Caco-2 (cell line): ENCODE results near the gene MMP23B. TPM values are rescaled to one million over a fixed set of nuclear protein-coding genes. Genes with fewer than 3 reads are reported as not detected.

Experiments
- BruUV-seq: library from RNA; stranded (reverse); fragments of 400-500 nt; replicated peaks from 2 replicates; lab custom pipeline; 2021; lab: Mats Ljungman, UMichigan
- CTCF ChIA-PET: fragments of 300-600 bp; sonication (Branson Sonifier 250); formaldehyde crosslinking; loops from one replicate; lab custom pipeline; 2022; ENCODE audit warnings: antibody characterized with exemption; lab: Charles Lee
- POLR2A ChIA-PET: fragments of 300-600 bp; sonication (Branson Sonifier 250); formaldehyde crosslinking; loops from one replicate; lab custom pipeline; 2022; ENCODE audit warnings: antibody characterized with exemption; lab: Charles Lee
- DNase-seq, 2 experiments: peaks; one replicate each; pipeline versions ENCODE4 v3.0.0 to v3.0.0-alpha.2; 2020 to 2022
- H3K27me3 ChIP-seq: replicated peaks from 2 replicates; pipeline ENCODE4 v1.6.0; 2011; ENCODE audit warnings: low read length; ENCODE audit not compliant: control insufficient read depth, insufficient read depth
- H3K36me3 ChIP-seq: 2 replicates; pipeline ENCODE4 v1.5.1; 2011; ENCODE audit warnings: low read length; ENCODE audit not compliant: control insufficient read depth, insufficient read depth
- H3K4me1 ChIP-seq: fragments of 250-450 bp; sonication (Bioruptor Pico); 2 replicates; pipeline ENCODE4 v1.5.1; 2020; ENCODE audit warnings: mild to moderate bottlenecking
- H3K4me3 ChIP-seq: 2 replicates; pipeline ENCODE4 v1.5.1; 2011; ENCODE audit warnings: low read depth, mild to moderate bottlenecking, control low read depth, low read length
- H3K9me3 ChIP-seq: fragments of 250-450 bp; sonication (Bioruptor Pico); 2 replicates; pipeline ENCODE4 v1.5.1; 2020; ENCODE audit warnings: mild to moderate bottlenecking, moderate library complexity
- H3K27ac Mint-ChIP-seq: one replicate; pipeline ENCODE4 v1.8.0; 2022; ENCODE audit warnings: mixed read lengths; ENCODE audit not compliant: unreplicated experiment
- H3K27me3 Mint-ChIP-seq: one replicate; pipeline ENCODE4 v1.8.0; 2022; ENCODE audit warnings: mixed read lengths; ENCODE audit not compliant: insufficient read depth, unreplicated experiment
- H3K36me3 Mint-ChIP-seq: one replicate; pipeline ENCODE4 v1.8.0; 2022; ENCODE audit warnings: mild to moderate bottlenecking, mixed read lengths; ENCODE audit not compliant: insufficient read depth, unreplicated experiment
- H3K4me1 Mint-ChIP-seq: one replicate; pipeline ENCODE4 v1.8.0; 2022; ENCODE audit warnings: low read depth, mixed read lengths; ENCODE audit not compliant: unreplicated experiment
- H3K4me3 Mint-ChIP-seq: one replicate; pipeline ENCODE4 v1.8.0; 2022; ENCODE audit warnings: mild to moderate bottlenecking, moderate library complexity, mixed read lengths; ENCODE audit not compliant: unreplicated experiment
- H3K9me3 Mint-ChIP-seq: one replicate; pipeline ENCODE4 v1.8.0; 2022; ENCODE audit warnings: mixed read lengths; ENCODE audit not compliant: unreplicated experiment
- CTCF ChIP-seq, 2 experiments: fragments of 200-600 bp in 1 of 2; IDR thresholded peaks; 1 replicate in 1 of 2; 2 replicates in 1 of 2; pipeline versions ENCODE4 v1.5.1 to v1.8.0; 2011 to 2022; ENCODE audit warnings: antibody characterized with exemption in 1 of 2, control low read depth in 1 of 2, inconsistent platforms in 1 of 2, low read depth in 1 of 2, low read length in 1 of 2, mild to moderate bottlenecking in 1 of 2, moderate library complexity in 1 of 2; ENCODE audit not compliant: insufficient read depth in 1 of 2, severe bottlenecking in 1 of 2, unreplicated experiment in 1 of 2
- intact Hi-C: fragments of 100-400 bp; cut with micrococcal nuclease; formaldehyde crosslinking; loops from one replicate; pipeline ENCODE4 v1.10.0; 2022; ENCODE audit not compliant: unreplicated experiment
- total RNA-seq: library from RNA; stranded (reverse); gene quantifications from 2 replicates; pipeline ENCODE4 v1.2.3, GENCODE V29; 2022

Gene MMP23B
- total RNA-seq, 1 experiment from 2014 or later, result 6.0 TPM

GRCh38 chr1:1602968-1603506 is 28.9 kb upstream of the MMP23B start:
- Histone ChIP-seq H3K27me3 (no peaks in the 10 kb centered on the region), H3K4me1 (no peaks in the 10 kb centered on the region; the same call in 1 of the 2 replicates), H3K9me3 (no peaks in the 10 kb centered on the region), H3K4me3 (no peak overlapping the region), H3K36me3 (no peaks in the 10 kb centered on the region)
- TF ChIP-seq CTCF (IDR thresholded peaks at IDR 0.05; ENCODE audit: insufficient read depth in 1 of 2, low read depth in 1 of 2, low read length in 1 of 2, severe bottlenecking in 1 of 2, unreplicated experiment in 1 of 2), result no peak
- no peaks in the 10 kb centered on the region for H3K4me1 Mint-ChIP-seq
- POLR2A ChIA-PET, result no interaction called here
- intact Hi-C loops, result no loop called here
- H3K36me3 Mint-ChIP-seq, result no peaks in the 10 kb centered on the region
- no peak overlapping the region for H3K27ac Mint-ChIP-seq
- H3K9me3 Mint-ChIP-seq, result no peaks in the 10 kb centered on the region
- BruUV-seq, result no TSS peak
- no peaks in the 10 kb centered on the region for H3K27me3 Mint-ChIP-seq
- no peak overlapping the region for H3K4me3 Mint-ChIP-seq
- CTCF ChIA-PET, result no interaction called here
- no peak for DNase-seq

- H3K4me3 ChIP-seq, result no peak overlapping the region
- H3K27ac Mint-ChIP-seq, result no peak overlapping the region
- no peaks in the 10 kb centered on the region; the same call in 1 of the 2 replicates for H3K4me1 ChIP-seq
- no peak overlapping the region for H3K4me3 Mint-ChIP-seq
- no peaks in the 10 kb centered on the region for H3K27me3 Mint-ChIP-seq
- H3K9me3 ChIP-seq, result no peaks in the 10 kb centered on the region
- CTCF ChIA-PET, result no interaction called here
- no peak for TF ChIP-seq CTCF (IDR thresholded peaks at IDR 0.05; ENCODE audit: insufficient read depth in 1 of 2, low read depth in 1 of 2, low read length in 1 of 2, severe bottlenecking in 1 of 2, unreplicated experiment in 1 of 2)
- DNase-seq, result no peak
- H3K4me1 Mint-ChIP-seq, result no peaks in the 10 kb centered on the region
- no peaks in the 10 kb centered on the region for H3K36me3 ChIP-seq
- intact Hi-C loops, result no loop called here
- no peaks in the 10 kb centered on the region for H3K36me3 Mint-ChIP-seq
- BruUV-seq, result no TSS peak
- POLR2A ChIA-PET, result no interaction called here
- H3K27me3 ChIP-seq, result no peaks in the 10 kb centered on the region
- no peaks in the 10 kb centered on the region for H3K9me3 Mint-ChIP-seq
These were observed 28.2 kb upstream of the MMP23B start for GRCh38 chr1:1603671-1604373.

GRCh38 chr1:1604374-1605033 is 27.5 kb upstream of the MMP23B start:
- Histone ChIP-seq H3K4me3 (no peak overlapping the region), H3K9me3 (no peaks in the 10 kb centered on the region), H3K27me3 (no peaks in the 10 kb centered on the region), H3K36me3 (no peaks in the 10 kb centered on the region), H3K4me1 (no peaks in the 10 kb centered on the region; the same call in 1 of the 2 replicates)
- CTCF ChIA-PET, result no interaction called here
- no TSS peak for BruUV-seq
- no peak overlapping the region for H3K4me3 Mint-ChIP-seq
- DNase-seq, result no peak
- no peaks in the 10 kb centered on the region for H3K4me1 Mint-ChIP-seq
- no peak for TF ChIP-seq CTCF (IDR thresholded peaks at IDR 0.05; ENCODE audit: insufficient read depth in 1 of 2, low read depth in 1 of 2, low read length in 1 of 2, severe bottlenecking in 1 of 2, unreplicated experiment in 1 of 2)
- H3K9me3 Mint-ChIP-seq, result no peaks in the 10 kb centered on the region
- POLR2A ChIA-PET, result no interaction called here
- intact Hi-C loops, result no loop called here
- no peaks in the 10 kb centered on the region for H3K36me3 Mint-ChIP-seq
- H3K27ac Mint-ChIP-seq, result no peak overlapping the region
- H3K27me3 Mint-ChIP-seq, result no peaks in the 10 kb centered on the region
